HG02870 (cell line): ENCODE measurements around the gene DNAJC6.

Experiments
- ATAC-seq: cut with Tn5 transposase; IDR thresholded peaks from one replicate; pipeline ENCODE4 v1.9.1; 2021; ENCODE audit warnings: mild to moderate bottlenecking, moderate library complexity; ENCODE audit not compliant: unreplicated experiment

Gene DNAJC6

DNA sequence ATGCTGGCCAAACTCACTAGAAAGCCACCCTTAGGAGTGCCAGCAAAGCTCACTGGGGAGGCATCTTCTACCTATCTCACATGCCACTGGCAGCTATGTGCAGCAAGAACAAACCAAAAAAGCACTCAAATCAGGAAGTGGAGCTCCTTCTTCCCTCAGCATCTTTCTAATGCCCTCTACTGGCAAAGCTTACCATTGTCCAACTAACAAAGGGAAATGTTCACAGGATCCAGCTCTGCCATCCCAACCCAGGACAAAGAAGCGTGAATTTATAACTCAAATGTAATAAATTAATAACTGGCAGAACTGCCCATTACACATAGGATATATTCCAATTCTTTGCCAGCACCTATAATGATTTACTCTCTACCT lies 150.0 kb downstream of the DNAJC6 start:
- ATAC-seq, result peak; percentile 83
